ENCODE data around the gene BBS2. TPM values are rescaled to one million over a fixed set of nuclear protein-coding genes. Genes with fewer than 3 reads are reported as not detected.

The BBS2 gene
- polyA plus RNA-seq, 1 donor from 2014 or later, result 197 TPM

DNA sequence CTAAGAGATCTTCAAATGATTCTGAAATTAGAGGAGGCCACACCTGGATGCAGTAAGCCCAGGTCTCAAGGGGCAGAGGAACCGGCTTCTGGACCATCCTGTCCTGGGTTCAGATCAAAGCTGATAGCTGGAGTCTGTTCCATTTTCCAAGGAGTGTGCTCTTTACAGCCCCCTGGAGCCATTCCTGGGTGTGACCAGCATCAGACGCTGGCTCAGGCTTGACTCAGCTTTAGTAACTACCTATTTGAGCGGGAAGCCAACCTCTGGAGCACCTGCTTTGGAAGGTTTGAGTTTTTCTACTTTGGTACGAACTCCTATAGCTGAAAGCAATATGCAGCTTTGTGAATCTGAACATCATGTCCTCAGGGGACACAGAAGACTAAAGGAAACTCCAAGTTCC is 12.9 kb upstream of the BBS2 start:
- Histone ChIP-seq H3K4me3 (ENCODE audit: low read length) (no peak overlapping the region), H3K4me2 (ENCODE audit: low read length) (no peak overlapping the region), H3F3A (ENCODE audit: insufficient read depth, low read length, poor library complexity, severe bottlenecking) (no peaks in the 10 kb centered on the region), H3K79me2 (replicated peaks; ENCODE audit: insufficient read depth, low read length) (no peaks in the 10 kb centered on the region), H3K27me3 (ENCODE audit: insufficient read depth, low read depth, low read length) (no peaks in the 10 kb centered on the region), H3K9me2 (ENCODE audit: insufficient read depth, low read length) (no peaks in the 10 kb centered on the region), H3K27ac (ENCODE audit: low read length) (no peak overlapping the region), H3K36me3 (ENCODE audit: insufficient read depth, low read length) (no peaks in the 10 kb centered on the region), H3K9me3 (ENCODE audit: low read length) (no peaks in the 10 kb centered on the region), H2AFZ (ENCODE audit: low read depth, low read length) (no peak overlapping the region), H4K20me1 (ENCODE audit: insufficient read depth) (no peaks in the 10 kb centered on the region), H3K9ac (ENCODE audit: low read length) (no peak overlapping the region)
- no peak for TF ChIP-seq CTCF (IDR thresholded peaks at IDR 0.05; ENCODE audit: poor library complexity, severe bottlenecking)
- no peak for TF ChIP-seq RAD21 (conservative IDR thresholded peaks at IDR 0.05)
- no peak for TF ChIP-seq SMC3 (conservative IDR thresholded peaks at IDR 0.05; ENCODE audit: poor library complexity)
- no peak for TF ChIP-seq POLR2AphosphoS5 (IDR thresholded peaks at IDR 0.05)

DNA sequence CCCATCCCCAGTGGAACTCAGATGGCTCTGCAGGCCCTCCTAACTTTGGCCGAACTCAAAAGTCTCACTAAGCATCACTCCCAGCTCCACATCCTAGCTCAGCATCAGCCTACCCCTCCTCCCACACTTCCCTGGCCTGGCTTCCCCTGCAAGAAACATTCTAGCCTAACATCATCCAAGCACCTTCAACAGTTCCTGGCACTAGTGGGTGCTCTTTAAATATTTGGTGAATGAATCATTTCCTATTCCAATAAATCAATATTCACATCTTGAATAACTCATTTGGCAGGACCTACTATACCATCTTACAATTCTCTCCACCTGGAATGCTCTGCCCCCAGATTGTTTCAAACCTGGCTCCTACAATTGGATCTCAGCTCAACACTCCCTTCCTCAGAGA is 11.0 kb upstream of the BBS2 start:
- Histone ChIP-seq H4K20me1 (ENCODE audit: insufficient read depth) (no peaks in the 10 kb centered on the region), H3K36me3 (ENCODE audit: insufficient read depth, low read length) (no peaks in the 10 kb centered on the region), H3K9ac (ENCODE audit: low read length) (no peak overlapping the region), H3K79me2 (replicated peaks; ENCODE audit: insufficient read depth, low read length) (no peaks in the 10 kb centered on the region), H3F3A (ENCODE audit: insufficient read depth, low read length, poor library complexity, severe bottlenecking) (no peaks in the 10 kb centered on the region), H3K9me2 (ENCODE audit: insufficient read depth, low read length) (no peaks in the 10 kb centered on the region), H3K4me2 (ENCODE audit: low read length) (no peak overlapping the region), H3K27ac (ENCODE audit: low read length) (no peak overlapping the region), H3K4me3 (ENCODE audit: low read length) (no peak overlapping the region), H3K9me3 (ENCODE audit: low read length) (no peaks in the 10 kb centered on the region), H2AFZ (ENCODE audit: low read depth, low read length) (no peak overlapping the region), H3K27me3 (ENCODE audit: insufficient read depth, low read depth, low read length) (no peaks in the 10 kb centered on the region)
- TF ChIP-seq TAF1 (IDR thresholded peaks at IDR 0.05; ENCODE audit: low read depth) (no peak), MXI1 (conservative IDR thresholded peaks at IDR 0.05; ENCODE audit: poor library complexity, severe bottlenecking) (no peak), EZH2 (IDR thresholded peaks at IDR 0.05; ENCODE audit: borderline replicate concordance, insufficient read depth, low read length, poor library complexity, severe bottlenecking) (no peak), SMC3 (conservative IDR thresholded peaks at IDR 0.05; ENCODE audit: poor library complexity) (no peak), RAD21 (conservative IDR thresholded peaks at IDR 0.05) (no peak), CTCF (IDR thresholded peaks at IDR 0.05; ENCODE audit: poor library complexity, severe bottlenecking) (no peak), POLR2AphosphoS5 (IDR thresholded peaks at IDR 0.05) (no peak), EP300 (conservative IDR thresholded peaks at IDR 0.05; ENCODE audit: poor library complexity, severe bottlenecking) (no peak), REST (IDR thresholded peaks at IDR 0.05; ENCODE audit: borderline replicate concordance) (no peak)
